ENCODE data around the gene MYOF.

GRCh38 chr10:93476756-93477155 lies 5.4 kb downstream of the MYOF start:
- no peak for TF ChIP-seq CTCF (conservative IDR thresholded peaks at IDR 0.05 in 1 of 2, IDR thresholded peaks at IDR 0.05 in 1 of 2; ENCODE audit: extremely low read depth in 1 of 2, insufficient read depth in 1 of 2, low read depth in 1 of 2, low read length in 2 of 2)
- TF ChIP-seq EZH2 (IDR thresholded peaks at IDR 0.05; ENCODE audit: borderline replicate concordance, low read length): no peak
